Epithelial cell of prostate (primary cell): ENCODE data around the gene AP4E1.
"Not testable (repeated sequence)": the region's sequence is repeated elsewhere in the genome, so short reads cannot be mapped to it uniquely, and the experiment has no call there.

ENCODE experiments used
- DNase-seq: peaks from one replicate; pipeline ENCODE4 v3.0.0-alpha.2; 2011; ENCODE audit warnings: low read depth, low spot score
- H3K27ac ChIP-seq: fragments of 450-650 bp; 2 replicates; pipeline ENCODE4 v1.5.1; 2017; ENCODE audit warnings: mild to moderate bottlenecking

AP4E1 gene

GRCh38 chr15:50908209-50909009, at the start of gene AP4E1:
Gene AP4E1, plus strand, starts transcription at chr15:50908683. Its CDS starts 96 bp downstream, at chr15:50908779.
- H3K27ac ChIP-seq = peak within 1 kb of the TSS; percentile 95
- DNase-seq = peak; percentile 34

- H3K27ac ChIP-seq = no peak overlapping the region
- DNase-seq = no peak
Observed at GRCh38 chr15:50860824-50861223, 47.7 kb upstream of the AP4E1 start.

- no peak for DNase-seq
- H3K27ac ChIP-seq = no peak overlapping the region
Observed at GRCh38 chr15:50862553-50862952, 45.9 kb upstream of the AP4E1 start.

GRCh38 chr15:50864873-50865272, 43.6 kb upstream of the AP4E1 start:
- no peak for DNase-seq
- no peak overlapping the region for H3K27ac ChIP-seq

GRCh38 chr15:50865515-50866353, 42.7 kb upstream of the AP4E1 start:
- no peak for DNase-seq
- H3K27ac ChIP-seq = no peak overlapping the region

- no peak for DNase-seq
- H3K27ac ChIP-seq = no peak overlapping the region
Observed at GRCh38 chr15:50871832-50872231, 36.7 kb upstream of the AP4E1 start.

- no peak for DNase-seq
- H3K27ac ChIP-seq = no peak overlapping the region
Observed at GRCh38 chr15:50872832-50873426, 35.6 kb upstream of the AP4E1 start.

- H3K27ac ChIP-seq = no peak overlapping the region
- no peak for DNase-seq
Observed at GRCh38 chr15:50873935-50874361, 34.5 kb upstream of the AP4E1 start.

GRCh38 chr15:50875238-50875637, 33.2 kb upstream of the AP4E1 start:
- not testable (repeated sequence) for DNase-seq, H3K27ac ChIP-seq

- DNase-seq = no peak
- no peak overlapping the region for H3K27ac ChIP-seq
Observed at GRCh38 chr15:50876260-50876988, 32.1 kb upstream of the AP4E1 start.

GRCh38 chr15:50876989-50877360, 31.5 kb upstream of the AP4E1 start:
- peak; percentile 22 for DNase-seq
- H3K27ac ChIP-seq = no peak overlapping the region

GRCh38 chr15:50879016-50879617, 29.4 kb upstream of the AP4E1 start:
- H3K27ac ChIP-seq = peak overlapping the region; percentile 99
- DNase-seq = no peak

GRCh38 chr15:50880206-50880605, 28.3 kb upstream of the AP4E1 start:
- DNase-seq = no peak
- peak overlapping the region; percentile 99 for H3K27ac ChIP-seq

- peak overlapping the region; percentile 99 for H3K27ac ChIP-seq
- no peak for DNase-seq
Observed at GRCh38 chr15:50880651-50881114, 27.8 kb upstream of the AP4E1 start.

GRCh38 chr15:50881121-50882048, 27.1 kb upstream of the AP4E1 start:
- no peak for DNase-seq
- peak overlapping the region; percentile 99 for H3K27ac ChIP-seq

GRCh38 chr15:50883903-50884302, 24.6 kb upstream of the AP4E1 start:
- H3K27ac ChIP-seq = peak overlapping the region; percentile 99
- no peak for DNase-seq

- no peak for DNase-seq
- H3K27ac ChIP-seq = peak overlapping the region; percentile 99
Observed at GRCh38 chr15:50884540-50884939, 23.9 kb upstream of the AP4E1 start.

- peak overlapping the region; percentile 99 for H3K27ac ChIP-seq
- DNase-seq = no peak
Observed at GRCh38 chr15:50886139-50886467, 22.4 kb upstream of the AP4E1 start.
